GM18508 (cell line): ENCODE data around the gene MAPK6.
A peak's percentile ranks its signal among the peaks of the same experiment; 100 is the strongest.
"Not testable (repeated sequence)": the region's sequence is repeated elsewhere in the genome, so short reads cannot be mapped to it uniquely, and the experiment has no call there.

ENCODE experiments used
- ATAC-seq: cut with Tn5 transposase; IDR thresholded peaks from one replicate; pipeline ENCODE4 v1.9.1; 2021; ENCODE audit warnings: moderate number of reproducible peaks; ENCODE audit not compliant: insufficient read depth, unreplicated experiment

MAPK6 gene

DNA sequence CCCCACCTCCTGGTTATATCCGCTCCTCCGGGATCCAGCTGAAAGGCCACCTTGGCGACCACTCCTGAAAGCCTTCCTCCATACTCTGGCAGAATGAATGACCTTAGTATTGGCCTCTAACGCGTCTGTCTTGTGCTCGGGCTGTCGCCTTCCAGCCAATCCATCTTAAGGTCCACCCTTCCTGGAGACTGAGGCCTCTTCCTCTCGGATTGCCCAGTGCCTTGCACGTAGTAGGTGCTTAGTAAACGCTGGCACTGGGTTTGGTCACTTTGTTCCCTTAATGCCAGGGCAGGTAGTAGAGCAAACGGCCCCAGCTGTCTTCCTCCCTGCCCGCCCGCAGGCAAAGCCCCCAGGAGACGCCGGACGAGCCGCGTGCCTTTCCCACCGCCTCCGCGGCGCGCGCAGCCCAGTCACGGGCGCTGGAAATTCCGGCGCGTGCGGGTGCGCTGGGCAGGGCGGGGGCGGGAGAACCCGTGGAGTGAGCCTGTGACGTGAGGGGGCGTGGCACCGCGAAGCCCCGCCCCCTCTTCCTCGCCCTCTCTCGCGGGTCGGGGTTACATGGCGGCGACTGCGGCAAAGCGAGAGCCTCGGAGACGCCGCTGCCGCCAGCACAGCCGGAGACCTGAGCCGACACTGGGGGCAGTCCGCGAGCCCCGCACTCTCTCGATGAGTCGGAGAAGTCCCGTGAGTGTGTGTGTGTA lies at the start of gene MAPK6:
Gene MAPK6 (plus strand): TSS at position 527 of the 701 bp plus-strand sequence. CDS start 27,242 bp downstream, outside the sequence.
- peak; percentile 35 for ATAC-seq

DNA sequence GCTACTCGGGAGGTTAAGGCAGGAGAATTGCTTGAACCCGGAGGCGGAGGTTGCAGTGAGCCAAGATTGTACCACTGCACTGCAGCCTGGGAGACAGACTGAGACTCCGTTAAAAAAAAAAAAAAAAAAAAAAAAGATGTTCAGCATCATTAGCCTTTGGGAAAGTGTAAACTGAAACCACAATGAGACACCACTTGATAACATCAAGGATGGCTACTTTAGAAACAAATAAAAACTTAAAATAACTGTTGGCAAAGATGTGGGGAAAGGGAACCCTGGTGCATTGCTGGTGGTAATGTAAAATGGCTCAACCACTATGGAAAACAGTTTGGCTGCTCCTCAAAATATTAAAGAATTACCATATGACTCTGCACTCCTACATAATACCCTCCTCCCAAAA lies 49.3 kb upstream of the MAPK6 start:
- ATAC-seq, result no peak

- ATAC-seq, result no peak
Measured at GRCh38 chr15:51970132-51970817, 48.7 kb upstream of the MAPK6 start.

DNA sequence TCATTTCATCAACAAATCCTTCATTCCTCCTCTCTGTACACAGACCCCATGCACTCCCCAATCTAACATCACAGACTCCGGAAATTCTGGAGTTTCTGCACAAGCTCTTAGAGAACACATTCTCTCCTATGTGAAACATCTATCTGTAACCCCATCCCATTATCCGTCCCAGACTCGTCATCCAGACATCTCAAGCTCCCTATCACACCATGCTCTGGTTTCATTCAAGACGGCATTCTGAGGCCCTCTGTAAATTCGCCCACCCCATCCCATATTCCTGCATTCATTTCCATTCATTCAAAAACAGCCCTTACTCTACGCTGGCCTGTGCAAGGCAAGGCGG lies 48.0 kb upstream of the MAPK6 start:
- ATAC-seq, result no peak

DNA sequence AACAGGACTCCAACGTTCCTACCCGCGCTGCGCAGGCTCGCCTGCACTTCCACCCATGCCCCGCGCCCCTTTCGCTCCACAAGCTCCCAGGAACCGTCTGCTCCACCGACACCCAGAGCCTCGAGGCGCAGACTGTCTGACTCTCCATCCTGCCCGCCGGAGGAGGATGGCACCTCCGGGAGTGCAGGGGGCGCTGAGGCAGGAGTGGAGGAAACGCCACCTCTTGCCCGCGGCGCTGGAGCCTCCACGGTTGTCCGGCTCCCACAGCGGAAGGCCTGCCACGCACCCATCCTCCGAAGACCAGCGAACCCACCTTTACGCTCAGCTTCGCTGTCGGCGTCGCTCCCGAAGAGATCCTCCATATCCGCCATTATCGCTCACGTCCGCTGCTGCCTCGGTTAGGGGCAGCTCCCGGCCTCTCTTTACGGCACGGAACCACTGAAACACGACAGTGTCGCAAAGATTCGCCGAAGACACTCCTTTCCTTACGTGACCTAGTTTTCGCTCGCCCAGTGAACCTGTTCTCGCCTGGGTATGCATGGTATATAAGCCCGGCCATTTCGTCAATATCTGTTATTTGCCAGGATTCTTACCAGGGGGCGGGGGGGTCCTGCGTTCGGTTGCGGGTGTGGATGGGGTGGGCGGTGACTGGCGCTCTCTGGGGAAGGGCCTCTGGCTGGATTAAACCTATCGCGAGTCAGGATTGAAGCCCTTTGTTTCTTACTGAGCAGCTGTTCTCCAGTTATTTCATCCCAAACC lies 47.5 kb upstream of the MAPK6 start, which contains the start of gene LEO1:
Gene LEO1 (minus strand): TSS at position 404 of the 759 bp plus-strand sequence. CDS start 33 bp downstream, at position 371.
- ATAC-seq, result peak; percentile 80

- no peak for ATAC-seq
Measured at GRCh38 chr15:51973220-51973619, 45.8 kb upstream of the MAPK6 start.

DNA sequence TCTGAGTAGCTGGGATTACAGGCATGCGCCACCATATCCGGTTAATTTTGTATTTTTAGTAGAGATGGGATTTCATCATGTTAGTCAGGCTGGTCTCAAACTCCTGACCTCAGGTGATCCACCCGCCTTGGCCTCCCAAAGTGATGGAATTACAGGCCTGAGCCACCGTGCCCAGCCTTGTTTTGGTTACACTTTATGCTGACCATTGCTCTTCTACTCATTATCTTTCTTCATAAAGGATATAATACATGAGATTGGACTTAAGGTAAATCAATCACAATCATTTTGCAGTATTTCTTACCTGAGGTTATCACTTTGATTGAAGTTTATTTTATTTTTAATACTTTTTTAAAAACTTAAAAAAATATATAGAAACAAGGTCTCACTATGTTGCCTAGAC lies 45.2 kb upstream of the MAPK6 start:
- no peak for ATAC-seq

DNA sequence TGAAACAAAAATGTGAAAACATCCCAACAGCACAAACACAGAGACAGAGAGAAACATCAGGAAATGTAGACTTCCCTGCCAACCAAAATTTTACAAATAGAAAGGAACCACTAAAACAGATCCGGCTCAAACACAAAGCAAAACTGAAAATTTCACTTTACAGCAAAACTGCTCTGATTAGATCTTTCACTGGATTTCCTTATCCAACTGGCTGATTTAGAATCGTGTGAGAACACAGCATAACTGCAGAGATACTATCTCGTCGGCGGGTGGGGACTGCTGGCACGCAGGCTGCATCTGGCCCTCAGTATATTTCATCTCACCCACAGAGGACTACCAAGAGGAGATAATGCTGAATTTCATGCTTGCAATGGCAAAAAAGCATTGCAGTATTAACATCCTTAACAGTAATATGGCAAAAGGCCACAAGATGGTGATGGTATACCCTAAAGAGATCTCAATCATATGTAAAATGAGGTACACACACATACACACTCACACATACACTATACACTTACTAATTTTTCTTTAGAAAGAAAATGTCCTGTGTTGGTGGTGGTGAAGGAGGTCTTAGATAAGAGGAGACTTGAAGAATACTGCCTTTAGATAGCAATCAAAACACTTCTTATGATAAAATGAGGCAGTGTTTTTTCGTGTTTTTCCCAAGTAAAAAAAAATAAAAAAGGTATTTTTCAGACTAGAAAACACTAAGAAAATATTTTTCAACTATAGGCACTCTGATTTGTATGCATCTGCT lies 36.8 kb upstream of the MAPK6 start:
- peak; percentile 95 for ATAC-seq

- no peak for ATAC-seq
Measured at GRCh38 chr15:51982770-51983103, 36.3 kb upstream of the MAPK6 start.

GRCh38 chr15:51991141-51991540 lies 27.9 kb upstream of the MAPK6 start:
- ATAC-seq, result no peak

GRCh38 chr15:51992953-51993352 lies 26.1 kb upstream of the MAPK6 start:
- no peak for ATAC-seq

DNA sequence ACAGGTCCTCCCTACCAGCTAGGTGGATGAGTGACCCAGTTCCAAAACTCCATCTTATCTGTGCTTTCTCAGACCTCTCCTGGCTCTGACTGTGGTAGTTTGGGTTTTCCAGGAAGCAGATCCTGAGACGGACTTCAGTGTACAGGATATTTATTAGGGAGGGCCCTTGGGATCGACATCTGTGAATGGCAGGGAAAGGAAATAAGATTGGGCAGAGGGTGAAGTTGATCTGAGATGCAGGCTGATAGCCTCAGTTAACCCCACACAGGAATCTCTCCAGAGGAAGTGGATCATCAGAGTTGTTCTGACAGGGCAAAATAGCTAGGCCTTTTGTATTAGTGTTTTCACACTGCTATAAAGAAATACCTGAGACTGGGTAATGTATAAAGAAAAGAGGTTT lies 16.7 kb upstream of the MAPK6 start:
- no peak for ATAC-seq

DNA sequence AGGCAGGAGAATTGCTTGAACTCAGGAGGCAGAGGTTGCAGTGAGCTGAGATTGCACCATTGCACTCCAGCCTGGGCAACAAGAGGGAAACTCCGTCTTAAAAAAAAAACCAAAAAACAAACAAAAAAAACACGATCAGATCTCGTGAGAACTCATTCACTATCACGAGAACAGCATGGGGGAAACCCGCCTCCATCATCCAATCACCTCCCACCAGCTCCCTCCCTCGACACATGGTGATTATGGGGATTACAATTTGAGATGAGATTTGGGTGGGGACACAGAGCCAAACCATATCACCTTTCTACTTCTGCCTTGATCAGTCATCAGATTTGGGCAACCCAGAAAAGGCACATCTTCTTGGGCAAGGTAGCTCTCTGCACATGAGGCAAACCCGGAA lies 15.9 kb upstream of the MAPK6 start:
- not testable (repeated sequence) for ATAC-seq

- no peak for ATAC-seq
Measured at GRCh38 chr15:52003710-52004109, 15.3 kb upstream of the MAPK6 start.

- no peak for ATAC-seq
Measured at GRCh38 chr15:52004806-52005205, 14.2 kb upstream of the MAPK6 start.

DNA sequence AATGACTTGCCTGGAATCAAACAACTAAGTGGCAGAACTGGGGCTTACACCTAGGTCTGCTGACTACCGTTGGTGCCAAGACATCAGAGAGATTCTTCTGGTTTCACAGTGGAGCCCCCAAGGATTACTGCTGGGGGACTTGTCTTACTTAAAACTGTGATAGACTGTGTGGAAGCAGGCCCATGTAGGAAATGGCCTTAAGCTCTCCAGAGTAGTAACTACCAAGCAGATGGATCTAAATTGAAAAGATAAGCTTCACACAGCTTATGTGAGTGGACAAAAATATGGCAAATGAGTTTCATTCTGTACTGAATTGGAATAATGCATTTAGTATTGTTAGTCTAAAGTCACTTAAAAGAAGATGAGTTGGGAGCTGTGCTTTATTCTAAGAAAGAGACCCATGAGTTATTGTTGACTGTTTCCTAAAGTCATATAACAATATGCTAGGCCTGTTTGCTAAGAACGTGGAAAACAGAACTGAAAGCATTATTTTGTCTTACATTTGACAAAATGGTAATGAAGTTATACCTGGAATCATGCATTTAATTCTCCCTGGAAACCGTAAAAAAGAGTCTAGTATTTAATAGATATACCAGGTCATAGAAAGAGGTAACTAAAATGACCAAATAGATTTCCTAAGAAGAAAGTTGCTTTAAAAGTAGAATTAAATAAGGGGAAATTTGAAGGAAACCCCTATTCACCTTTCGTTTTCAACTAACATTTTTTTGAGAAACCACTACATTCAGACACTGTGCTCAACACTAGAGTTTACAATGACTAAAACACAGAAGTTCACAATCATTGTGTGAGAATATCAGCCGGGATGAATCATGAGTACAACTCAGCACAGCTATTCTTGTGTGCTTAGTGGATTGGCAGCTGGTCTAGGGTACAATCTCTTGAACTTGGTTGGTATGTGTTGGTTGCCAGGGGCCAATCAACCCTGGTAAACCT lies 13.0 kb upstream of the MAPK6 start:
- peak; percentile 72 for ATAC-seq

DNA sequence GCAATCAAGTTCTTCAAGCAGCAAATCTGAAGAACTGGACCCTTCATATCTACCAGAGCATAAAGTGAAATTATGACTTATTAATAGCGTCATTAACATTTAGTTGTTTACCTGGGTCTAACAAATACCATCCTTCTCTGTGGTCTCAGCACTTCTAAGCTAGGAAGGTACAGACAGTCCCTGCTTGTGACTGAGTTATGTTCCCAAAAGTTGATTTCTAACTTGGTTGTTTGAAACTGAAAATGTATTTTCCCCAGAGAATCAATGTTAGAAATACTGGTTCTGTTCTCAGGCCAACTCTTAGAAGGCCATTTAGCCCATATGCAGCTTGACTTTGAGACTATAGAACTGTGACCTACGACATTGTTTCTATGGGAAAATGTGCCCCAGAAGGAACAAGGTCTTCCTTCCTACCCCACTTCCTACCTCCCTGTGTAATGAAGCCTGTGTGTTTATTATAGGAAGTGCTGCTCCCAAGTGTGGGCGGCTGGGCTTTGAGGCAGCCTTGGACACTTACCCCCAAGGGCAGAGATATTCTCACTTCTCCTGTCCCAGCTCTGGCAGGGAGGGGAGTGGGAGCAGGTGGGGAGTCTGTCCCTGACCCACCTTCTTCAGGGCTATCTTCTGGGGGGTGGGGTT lies 12.2 kb upstream of the MAPK6 start:
- ATAC-seq, result peak; percentile 27

GRCh38 chr15:52008359-52008697 lies 10.7 kb upstream of the MAPK6 start:
- no peak for ATAC-seq
